Suprapubic skin (tissue), 4 donors: ENCODE measurements around the gene SSR1.

ENCODE experiments used
- CTCF ChIP-seq, 2 donors: fragments of 200-600 bp in 1 of 2; fragments of 450-650 bp in 1 of 2; sonication (generic) in 1 of 2; IDR thresholded peaks; one replicate each; pipeline ENCODE4 v1.5.1; 2016 to 2019; ENCODE audit warnings: antibody characterized with exemption in 2 of 2, mild to moderate bottlenecking in 1 of 2, moderate library complexity in 1 of 2
- EP300 ChIP-seq: sonication (generic); formaldehyde crosslinking; IDR thresholded peaks from one replicate; pipeline ENCODE4 v1.6.1; 2017; ENCODE audit warnings: antibody characterized with exemption
- POLR2A ChIP-seq, 2 donors: fragments of 450-650 bp; IDR thresholded peaks; one replicate each; pipeline ENCODE4 v1.6.1; 2017; ENCODE audit warnings: antibody characterized with exemption in 2 of 2, mild to moderate bottlenecking in 2 of 2, moderate library complexity in 2 of 2
- POLR2AphosphoS5 ChIP-seq, 3 donors: sonication (generic); formaldehyde crosslinking; IDR thresholded peaks; one replicate each; pipeline ENCODE4 v1.6.1; 2017; ENCODE audit warnings: antibody characterized with exemption in 3 of 3

GRCh38 chr6:7238900-7239589 is 74.0 kb downstream of the SSR1 start:
- TF ChIP-seq CTCF (IDR thresholded peaks at IDR 0.05) (peak; percentile 59 to 60), POLR2AphosphoS5 (IDR thresholded peaks at IDR 0.05) (no peak), POLR2A (IDR thresholded peaks at IDR 0.05) (no peak), EP300 (no peak)
